HG03039 (cell line): ENCODE results near the gene KLHL29.

Experiments
- ATAC-seq: cut with Tn5 transposase; IDR thresholded peaks from one replicate; pipeline ENCODE4 v1.9.1; 2021; ENCODE audit warnings: mild to moderate bottlenecking, moderate library complexity; ENCODE audit not compliant: unreplicated experiment

Gene KLHL29

DNA sequence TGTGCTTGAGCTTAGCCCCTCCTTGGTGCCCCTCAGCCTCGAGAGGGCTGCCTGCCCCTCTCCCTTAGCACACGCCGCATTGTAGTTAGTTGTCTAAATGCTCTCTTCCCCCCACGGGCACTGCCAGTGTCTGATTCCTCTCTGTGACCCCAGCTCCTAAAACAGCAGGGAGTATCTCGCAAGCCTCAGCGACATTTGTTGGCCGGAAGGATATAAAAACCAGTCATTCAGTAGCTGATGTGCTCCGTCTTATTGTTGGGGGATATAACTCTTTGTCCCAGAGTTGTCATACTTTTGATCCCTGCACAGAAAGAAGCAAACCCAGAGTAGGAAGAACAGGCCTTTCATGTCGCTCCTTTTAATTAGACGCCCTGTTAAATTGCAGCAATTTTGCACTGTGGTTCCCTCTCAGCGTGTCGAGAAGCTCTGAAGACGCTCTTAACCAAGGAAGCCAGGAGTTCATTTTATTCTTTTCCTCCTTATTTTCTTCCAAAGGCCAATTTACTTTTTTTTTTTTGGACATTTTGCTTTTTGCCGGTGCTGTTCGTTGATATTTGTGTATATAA lies 201.8 kb downstream of the KLHL29 start:
- no peak for ATAC-seq

DNA sequence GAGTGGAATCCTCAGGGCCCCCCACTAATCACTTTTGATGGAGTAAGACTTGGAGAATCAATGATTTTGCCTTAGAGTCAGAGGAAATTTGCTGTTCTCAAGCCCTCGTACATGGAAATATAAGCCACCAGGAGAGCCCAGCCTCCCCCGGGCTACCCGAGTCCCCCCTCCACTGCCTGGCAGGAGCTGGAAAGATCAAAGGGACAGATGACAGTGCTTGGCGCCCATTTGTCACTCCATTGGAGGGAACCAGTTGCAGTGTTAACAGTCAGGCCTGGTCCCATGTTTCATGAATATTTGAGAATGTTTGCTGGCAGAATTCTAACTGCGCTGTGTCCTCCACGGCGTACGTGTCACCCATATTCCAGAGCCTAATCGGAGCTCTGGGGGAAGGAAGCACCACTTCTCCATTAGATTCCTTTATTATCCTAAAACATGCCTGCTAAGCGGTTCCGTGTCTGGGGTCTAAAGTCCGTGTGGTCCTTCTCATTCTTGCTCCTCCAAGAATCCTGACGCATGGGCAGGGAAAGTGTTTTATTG lies 202.4 kb downstream of the KLHL29 start:
- no peak for ATAC-seq

DNA sequence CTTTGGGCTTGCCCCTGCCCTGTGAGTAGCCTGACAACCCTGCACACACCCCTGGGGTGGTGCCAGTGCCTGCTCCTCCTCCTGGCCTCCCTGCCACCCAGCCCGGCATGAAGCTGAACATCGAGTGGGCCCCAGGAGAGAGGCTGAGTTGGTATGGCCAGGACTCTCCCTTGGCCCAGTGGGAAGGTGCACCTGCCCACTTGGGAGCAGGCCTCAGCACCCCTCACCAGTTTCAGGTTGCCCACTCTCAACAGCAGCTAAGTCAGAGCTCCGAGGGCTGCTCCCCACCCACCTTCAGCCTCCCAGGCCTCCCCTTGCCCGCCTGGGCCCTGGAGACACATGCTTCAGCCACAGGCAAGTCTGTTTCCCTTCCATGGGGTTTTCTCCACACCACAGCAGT lies 203.1 kb downstream of the KLHL29 start:
- no peak for ATAC-seq

DNA sequence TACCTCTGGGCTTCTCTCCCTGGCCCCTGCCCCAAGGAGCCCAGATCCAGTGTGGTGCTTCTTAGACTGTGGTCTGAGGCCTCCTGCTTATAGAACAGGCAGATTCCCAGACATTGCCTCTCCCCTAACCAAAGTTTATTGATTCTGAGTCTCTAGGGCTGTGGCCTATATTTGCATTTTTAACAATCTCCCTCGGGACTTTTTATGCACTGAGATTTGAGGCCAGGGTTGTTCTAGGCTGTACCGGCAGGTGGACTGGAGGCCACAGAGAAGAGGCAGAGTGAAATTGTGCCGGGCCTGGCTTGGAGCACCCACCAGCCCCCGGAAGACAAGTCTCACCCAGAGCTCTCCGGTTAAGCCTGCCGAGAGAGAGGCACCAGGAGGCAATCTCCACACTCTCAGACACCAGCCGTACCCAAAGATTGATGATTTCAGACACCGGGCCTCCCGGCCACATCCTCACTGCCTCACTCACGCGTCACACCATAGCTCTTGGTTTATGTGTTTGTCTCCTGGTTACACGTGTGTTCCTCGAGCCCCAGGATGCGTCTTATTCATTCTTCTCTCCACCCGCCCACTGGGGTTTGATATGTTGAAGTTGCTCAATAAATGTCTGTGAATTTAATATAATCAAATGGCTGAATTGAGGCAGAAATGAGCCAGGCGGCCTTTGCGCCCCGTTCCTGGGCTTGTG lies 203.7 kb downstream of the KLHL29 start:
- no peak for ATAC-seq

DNA sequence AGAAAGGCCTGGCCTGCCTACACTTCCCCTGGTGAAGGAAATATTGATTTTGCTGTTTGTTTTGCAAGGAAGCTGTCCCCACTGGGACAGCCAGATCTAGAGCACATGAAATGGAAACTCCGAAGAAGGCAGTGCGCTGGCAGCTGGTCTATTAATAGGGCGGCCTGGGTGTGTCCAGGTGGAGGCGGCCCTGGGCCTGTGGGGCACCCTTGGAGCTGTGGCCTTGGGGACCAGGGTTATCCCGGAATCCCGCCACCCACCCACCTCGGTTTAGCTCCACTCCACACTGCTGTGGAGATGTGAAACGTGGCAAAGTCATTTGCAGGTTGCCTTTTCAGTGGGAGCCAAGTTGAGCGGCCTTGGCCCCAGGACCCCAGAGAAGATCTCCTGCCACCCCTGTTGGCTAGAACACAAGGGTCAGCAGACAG lies 204.3 kb downstream of the KLHL29 start:
- ATAC-seq, result no peak

DNA sequence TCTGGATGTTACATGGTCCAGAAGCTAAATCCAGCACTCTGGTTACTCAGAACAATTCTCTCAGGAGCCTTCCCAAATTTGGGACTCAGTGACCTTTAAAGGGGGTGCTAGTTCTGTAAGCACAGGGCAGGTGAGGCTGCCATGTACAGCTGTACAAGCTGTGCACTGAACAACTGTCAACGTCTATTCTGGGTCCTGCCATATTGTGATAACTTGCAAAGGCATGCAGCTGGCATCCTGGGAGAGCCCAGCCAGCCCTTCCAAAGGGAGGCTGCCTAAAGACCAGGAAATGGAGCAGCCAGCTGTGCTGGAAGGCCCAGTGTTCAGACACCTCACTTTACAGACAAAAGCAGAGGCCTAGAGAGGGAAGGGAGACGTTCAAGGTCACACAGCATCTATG lies 204.8 kb downstream of the KLHL29 start:
- ATAC-seq, result no peak

DNA sequence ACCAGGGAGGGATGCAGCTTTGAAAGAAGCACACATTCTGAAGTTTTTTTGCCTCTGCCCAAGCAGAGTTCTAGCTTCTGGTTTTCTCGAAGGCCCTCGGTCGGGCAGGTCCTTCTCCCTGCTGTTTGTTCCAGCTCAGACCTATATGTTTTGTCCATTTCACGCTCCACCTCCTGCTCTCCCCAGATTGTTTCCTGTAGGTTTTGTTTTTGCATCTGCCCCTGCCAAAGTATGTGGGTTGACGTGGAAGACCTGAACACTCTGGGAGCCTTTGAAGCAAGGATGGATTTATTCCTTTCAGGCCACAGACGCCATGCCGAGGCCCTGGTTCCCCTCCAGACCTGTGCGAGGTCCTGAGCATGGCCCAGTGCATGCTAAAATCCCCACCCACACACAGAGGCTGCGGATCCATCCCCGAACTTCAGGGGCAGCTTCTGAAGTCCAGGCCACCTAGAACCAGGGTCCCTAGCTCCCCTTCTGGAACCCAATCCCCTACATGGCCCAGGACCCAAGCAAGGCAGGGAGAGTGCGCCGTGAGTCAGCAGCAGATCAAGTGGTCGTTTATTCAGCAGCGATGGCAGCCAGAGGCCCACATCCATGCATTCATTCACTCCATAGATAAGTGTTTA lies 205.4 kb downstream of the KLHL29 start:
- ATAC-seq, result no peak

DNA sequence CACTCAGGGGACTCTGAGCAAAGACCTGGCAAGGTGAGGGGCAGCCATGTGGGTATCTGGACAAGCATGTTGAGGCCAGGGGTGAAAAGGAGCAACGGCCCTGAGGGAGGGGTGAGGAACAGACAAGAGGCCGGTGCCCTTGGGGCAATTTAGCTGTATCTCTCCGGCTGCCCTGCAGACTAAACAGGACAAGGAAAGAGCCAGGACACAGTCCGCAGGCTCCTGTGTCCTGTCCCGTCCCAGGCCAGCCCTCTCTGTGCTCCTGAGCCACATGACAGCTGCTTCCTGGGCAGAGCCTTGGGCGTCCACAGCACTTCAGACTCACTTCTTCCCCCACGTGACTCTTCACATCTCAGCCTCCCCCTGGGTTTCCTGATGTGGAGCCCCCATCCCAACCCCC lies 206.1 kb downstream of the KLHL29 start:
- ATAC-seq, result no peak

DNA sequence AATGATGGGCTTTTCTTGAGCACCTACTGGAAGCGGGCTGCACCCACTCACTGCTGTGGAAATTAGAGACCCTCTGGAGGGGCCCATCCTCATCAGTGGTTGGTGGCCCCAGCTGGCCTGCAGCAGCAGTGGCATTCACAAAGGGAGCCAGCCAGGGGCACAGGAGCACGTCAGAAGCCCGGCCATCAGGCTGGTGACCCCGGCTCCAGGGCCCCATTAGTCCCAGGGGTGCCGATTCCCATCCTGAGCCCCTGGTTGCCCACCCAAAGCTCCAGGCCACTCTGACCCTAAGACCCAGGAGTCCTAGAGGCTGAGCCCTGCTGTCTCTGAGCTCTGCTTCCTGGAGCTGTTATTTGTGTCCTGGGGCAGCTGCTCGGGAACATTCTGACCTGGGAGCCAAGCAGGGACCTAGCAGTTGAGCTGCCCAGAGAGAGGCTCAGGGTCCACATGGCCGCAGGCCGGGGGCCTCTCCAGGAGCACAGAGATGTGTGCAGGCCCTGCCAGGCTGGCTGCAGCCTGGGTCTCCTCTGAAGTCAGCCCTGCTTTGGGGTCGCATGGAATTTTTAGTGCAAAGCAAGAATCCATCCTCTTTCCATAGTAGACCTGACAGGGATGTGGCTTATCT lies 207.2 kb downstream of the KLHL29 start:
- ATAC-seq, result no peak

DNA sequence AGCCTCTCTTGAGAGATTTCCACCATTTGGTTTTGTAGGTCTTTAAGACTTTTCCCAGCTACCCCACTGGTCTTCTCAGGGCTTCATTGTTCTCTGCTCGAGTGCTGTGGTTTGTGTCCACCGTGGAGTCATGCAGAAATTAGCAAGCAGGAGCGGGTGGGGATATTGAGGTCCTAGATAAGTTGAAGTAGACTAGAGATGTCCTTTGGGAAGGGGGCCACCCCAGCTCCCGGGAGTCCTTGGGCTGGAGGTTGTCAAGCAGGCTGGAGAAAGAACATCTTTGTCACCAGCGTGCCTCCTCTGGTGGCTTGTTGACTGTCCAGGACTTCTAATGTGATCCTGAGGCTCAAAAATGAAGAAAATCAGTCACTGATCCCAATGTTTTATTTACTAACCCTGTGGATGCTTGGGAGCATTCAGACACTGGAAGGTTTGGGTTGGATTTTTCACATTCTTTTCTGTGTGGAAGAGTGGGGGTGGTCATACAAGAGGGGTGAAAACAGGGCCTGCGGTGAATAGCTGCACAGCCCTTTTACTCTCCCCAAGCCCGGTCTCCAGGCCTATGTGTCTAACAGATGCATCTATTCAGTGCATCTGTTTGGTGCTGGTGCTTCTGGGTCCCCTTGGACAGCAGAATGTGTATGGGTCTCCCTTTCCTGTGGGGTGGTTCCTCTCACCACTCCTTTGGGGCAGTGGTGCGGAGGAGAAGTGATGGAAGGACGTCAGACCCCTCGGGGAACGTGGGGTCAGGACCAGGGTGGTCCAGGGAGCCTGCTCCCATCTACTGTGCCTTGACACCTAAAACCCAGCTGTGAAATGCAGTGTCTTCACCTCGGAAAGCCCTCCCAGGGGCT lies 208.1 kb downstream of the KLHL29 start:
- ATAC-seq, result no peak

DNA sequence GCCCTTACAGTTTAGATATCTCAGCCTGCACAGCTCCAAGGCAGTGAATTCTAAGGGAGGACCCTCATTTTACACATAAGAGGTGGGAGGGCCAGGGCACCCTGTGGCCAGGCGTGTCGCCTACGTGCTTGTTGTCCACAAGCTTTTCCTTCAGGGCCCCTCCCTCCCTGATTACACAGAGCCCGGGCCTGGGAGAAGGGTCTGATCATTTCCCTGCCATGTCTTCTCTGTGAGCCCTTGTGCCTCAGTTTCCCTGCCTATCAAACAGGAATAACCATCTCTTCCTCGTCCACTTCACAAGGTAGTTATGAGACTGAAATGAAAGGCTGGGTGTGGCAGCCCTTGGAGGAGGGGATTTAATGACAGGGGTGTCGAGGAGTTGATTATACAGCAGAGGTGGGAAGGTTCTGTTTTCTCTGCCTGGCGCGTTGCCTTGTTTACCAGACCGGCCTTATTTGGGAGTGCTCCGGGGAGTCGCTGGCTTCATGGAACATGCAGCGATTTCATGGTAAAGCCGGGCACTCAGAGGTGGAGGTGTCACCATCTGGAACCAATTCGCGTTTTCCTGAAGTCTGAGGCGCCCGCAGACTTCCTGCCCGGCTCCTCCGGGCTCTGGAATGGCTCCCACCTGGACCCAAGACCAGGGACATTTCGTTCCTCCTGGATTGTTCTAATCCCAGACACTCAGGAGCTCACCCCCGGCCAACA lies 208.9 kb downstream of the KLHL29 start:
- no peak for ATAC-seq

DNA sequence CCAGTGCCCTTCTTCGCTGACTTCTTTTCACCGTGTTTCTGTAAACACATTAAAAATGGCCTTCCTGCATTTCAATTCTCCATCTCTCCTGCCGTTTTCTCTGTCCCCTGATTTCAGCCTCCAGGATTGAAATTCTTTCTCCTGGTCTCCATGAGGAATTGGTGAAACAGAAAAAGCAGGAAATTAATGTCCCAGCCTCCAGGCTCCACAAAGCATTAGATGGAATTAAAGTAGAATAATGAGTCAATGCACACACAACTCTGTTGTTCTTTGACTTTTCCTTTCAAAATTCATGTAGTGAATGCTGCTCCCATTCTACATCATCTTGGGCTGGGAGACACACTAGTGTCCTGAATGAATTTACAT lies 209.5 kb downstream of the KLHL29 start:
- ATAC-seq, result no peak

DNA sequence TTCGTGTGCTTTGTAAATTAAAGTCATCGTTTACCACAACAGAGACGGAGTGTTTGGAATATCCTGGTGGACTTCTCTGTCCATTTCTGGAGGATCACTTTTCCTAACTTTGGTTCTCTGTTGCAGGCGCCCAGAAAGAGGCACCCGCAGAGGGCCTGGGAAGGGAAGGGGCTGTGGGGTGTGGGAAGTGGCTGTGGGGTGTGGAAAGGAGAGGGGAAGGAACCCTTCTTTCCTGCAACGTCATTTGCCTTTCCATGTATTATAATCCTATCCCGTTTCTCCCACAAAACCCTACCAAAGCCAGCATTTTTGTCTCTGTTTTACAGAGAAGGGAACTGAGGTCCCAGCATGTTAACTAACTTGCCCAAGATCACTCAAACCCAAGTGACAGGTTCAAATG lies 210.0 kb downstream of the KLHL29 start:
- ATAC-seq, result no peak

DNA sequence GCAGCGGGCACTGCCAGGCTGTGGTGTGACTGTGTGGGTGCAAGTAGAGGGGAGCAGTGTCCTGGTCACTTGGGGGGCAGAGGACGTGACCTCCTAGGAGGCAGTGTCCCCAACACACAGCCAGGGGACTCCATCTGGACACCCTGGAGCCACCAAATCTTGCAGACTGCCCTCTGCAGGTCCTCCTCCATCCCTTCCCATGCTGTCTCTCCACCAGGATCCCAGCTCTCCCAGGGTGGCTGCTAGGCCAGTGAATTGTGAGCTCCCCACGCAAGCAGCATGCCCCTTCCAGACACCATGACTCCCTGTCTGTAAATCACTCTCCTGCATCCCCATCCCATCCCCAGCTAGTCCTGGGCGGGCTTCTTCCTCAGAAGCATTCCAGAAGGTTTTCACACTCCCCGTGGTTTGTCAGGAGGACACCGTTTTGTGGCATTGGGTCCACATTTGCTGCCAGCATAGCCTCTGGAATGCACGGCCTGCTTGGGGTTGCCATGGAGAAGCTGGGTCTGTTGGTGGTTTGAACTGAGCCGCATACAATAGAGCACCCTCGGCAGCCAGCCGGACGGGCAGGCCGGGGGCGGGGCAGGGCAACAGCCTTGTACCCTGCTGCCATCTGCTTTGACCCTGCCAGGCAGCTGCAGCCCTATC lies 210.7 kb downstream of the KLHL29 start:
- ATAC-seq, result no peak

DNA sequence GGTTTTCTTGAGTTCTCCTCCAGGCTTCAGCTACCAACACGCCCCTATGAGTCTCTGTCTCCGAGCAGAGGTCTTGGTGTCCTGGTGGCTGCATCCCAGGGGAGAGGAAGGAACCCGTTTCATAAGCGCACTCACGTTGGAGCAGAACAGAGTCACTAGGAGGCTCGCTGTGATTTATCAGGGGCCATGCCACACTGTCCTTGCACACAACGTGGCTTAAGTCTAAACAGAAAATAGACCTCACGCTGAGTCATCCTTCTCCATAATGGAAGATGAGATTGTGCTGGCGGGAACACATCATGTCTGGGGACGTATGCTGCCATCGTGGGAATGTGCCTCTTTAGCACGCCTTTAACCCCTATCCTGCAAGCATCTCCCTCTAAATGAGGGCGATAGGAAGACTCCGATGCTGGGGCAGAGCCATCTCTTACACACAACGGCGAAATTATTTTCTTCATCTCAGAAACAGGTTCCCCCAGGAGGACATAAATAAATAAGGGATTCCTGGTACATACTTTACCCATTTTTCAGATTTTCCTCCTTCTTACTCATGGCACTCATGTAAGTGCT lies 211.4 kb downstream of the KLHL29 start:
- ATAC-seq, result no peak

DNA sequence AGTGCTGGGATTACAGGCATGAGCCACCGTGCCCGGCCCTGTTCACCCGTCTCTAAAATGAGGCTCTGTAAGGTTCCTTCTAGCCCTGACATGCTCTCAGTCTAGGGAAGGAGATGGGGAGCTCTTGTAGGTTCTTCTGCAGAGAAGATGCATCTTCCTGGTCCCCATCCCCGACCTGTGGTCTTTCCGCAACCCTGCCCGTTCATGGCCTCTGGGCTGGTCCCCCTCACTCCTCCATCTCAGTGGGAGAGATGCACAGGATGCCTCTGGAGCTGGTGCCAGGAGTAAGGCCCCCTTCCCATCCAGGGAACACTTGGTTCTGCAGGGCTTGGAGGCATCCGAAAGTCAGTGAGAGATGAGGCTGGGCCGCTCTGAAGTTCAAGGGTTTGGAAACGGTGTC lies 212.7 kb downstream of the KLHL29 start:
- no peak for ATAC-seq

DNA sequence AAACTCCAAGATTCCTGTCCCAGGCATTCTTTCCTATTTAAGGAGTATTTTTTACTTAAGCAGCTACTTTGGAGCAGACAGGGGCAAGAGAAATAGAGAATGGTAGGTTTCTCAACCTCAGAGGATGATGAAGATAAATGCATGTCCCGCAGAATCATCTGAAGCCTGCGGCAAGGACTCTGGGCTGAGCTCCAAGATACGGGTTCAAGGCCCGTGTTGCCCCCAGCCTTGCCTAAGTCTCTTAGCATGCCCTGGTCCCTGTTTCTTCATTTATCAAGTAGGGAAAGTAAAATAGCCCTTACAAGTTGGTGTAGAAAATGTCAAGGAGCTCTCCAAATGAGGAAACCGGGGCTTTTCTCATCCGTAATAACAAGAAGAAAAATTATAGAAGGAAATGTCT lies 214.0 kb downstream of the KLHL29 start:
- no peak for ATAC-seq

DNA sequence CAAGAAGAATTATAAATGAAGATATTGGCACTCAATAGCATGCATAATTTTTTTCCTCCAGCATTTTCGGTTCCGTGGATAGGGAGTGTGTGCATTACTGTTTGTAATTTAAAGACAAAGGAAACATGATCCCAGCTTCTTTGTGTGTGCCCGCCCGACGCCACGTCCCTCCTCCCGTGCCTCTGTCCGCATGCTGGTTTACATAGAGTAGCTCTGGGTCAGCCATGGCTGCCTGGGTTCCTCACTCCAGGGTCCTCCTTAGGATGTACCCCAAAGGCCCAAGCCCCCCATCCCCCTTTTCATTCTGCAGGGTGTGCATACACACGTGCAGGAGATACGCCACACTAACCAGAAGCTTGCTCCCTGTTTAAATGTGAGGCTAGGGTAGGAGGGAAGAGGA lies 214.7 kb downstream of the KLHL29 start:
- no peak for ATAC-seq

DNA sequence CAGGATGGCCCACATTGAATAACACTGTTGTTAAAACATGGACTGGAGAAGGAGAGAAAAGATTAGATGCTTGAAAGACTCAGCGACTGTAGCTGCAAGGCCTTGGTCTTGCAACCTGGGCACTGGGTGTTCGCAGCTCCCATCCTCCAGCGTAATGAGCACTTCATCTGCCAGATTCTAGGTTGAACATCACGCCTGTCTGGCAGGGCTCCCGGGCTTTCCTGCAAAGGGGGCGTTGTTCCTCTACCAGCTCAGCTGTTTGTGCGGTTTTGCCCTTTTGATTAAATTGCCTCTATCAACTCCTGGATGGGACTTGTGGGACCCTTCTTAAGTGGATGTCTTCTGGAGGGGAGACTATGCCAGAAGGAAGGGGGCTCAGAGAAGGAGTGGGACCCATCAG lies 215.4 kb downstream of the KLHL29 start:
- ATAC-seq, result no peak
